ENCODE results near the gene B3GALT2.

DNA sequence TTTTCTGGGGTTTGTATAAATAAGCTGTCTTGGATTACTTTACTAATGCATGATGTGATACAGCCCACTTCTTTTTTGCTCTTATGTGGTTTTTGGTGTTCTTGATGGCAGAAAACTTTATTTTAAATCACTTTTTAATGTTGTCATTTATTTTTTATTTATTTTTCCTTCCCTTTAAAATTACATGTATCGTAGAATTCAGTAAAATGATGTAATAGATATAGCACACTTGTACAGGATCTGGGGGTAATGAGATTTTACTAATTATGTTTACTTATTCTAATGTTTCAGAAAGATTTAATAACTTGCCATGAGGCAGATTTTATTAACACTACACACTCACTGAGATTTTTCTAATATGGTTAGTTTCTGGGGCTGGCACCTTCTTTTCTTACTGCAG is 701 bp upstream of the B3GALT2 start:
- TF ChIP-seq, protein P1, sequence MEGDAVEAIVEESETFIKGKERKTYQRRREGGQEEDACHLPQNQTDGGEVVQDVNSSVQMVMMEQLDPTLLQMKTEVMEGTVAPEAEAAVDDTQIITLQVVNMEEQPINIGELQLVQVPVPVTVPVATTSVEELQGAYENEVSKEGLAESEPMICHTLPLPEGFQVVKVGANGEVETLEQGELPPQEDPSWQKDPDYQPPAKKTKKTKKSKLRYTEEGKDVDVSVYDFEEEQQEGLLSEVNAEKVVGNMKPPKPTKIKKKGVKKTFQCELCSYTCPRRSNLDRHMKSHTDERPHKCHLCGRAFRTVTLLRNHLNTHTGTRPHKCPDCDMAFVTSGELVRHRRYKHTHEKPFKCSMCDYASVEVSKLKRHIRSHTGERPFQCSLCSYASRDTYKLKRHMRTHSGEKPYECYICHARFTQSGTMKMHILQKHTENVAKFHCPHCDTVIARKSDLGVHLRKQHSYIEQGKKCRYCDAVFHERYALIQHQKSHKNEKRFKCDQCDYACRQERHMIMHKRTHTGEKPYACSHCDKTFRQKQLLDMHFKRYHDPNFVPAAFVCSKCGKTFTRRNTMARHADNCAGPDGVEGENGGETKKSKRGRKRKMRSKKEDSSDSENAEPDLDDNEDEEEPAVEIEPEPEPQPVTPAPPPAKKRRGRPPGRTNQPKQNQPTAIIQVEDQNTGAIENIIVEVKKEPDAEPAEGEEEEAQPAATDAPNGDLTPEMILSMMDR (IDR thresholded peaks at IDR 0.05), result no peak
- no peak for TF ChIP-seq ZFX (IDR thresholded peaks at IDR 0.05; ENCODE audit: borderline replicate concordance)

Measured in 22Rv1 (cell line).